MG63 (cell line): ENCODE measurements around the gene PPFIA2. TPM values are rescaled to one million over a fixed set of nuclear protein-coding genes. Genes with fewer than 3 reads are reported as not detected.

Source experiments
- DNase-seq: peaks from one replicate; pipeline ENCODE4 v3.0.0-alpha.2; 2020
- H3K27me3 ChIP-seq: fragments of 250-450 bp; sonication (Bioruptor Pico); 2 replicates; pipeline ENCODE4 v1.5.1; 2020; ENCODE audit warnings: mild to moderate bottlenecking, moderate library complexity
- H3K36me3 ChIP-seq: fragments of 250-450 bp; sonication (Bioruptor Pico); 2 replicates; pipeline ENCODE4 v1.5.1; 2020; ENCODE audit warnings: mild to moderate bottlenecking, moderate library complexity
- H3K4me3 ChIP-seq: fragments of 250-450 bp; sonication (Bioruptor Pico); 2 replicates; pipeline ENCODE4 v1.5.1; 2020; ENCODE audit warnings: mild to moderate bottlenecking, moderate library complexity
- H3K9me3 ChIP-seq: fragments of 250-450 bp; sonication (Bioruptor Pico); 2 replicates; pipeline ENCODE4 v1.5.1; 2020; ENCODE audit warnings: mild to moderate bottlenecking, moderate library complexity
- total RNA-seq: library from RNA; depleted of rRNA; stranded (reverse); fragments of >200 nt; shearing (Covaris generic); gene quantifications from 2 replicates; pipeline ENCODE4 v1.2.3, GENCODE V29; 2014; ENCODE audit warnings: low replicate concordance

Gene PPFIA2
- total RNA-seq, 1 experiment from 2014 or later = not detected

DNA sequence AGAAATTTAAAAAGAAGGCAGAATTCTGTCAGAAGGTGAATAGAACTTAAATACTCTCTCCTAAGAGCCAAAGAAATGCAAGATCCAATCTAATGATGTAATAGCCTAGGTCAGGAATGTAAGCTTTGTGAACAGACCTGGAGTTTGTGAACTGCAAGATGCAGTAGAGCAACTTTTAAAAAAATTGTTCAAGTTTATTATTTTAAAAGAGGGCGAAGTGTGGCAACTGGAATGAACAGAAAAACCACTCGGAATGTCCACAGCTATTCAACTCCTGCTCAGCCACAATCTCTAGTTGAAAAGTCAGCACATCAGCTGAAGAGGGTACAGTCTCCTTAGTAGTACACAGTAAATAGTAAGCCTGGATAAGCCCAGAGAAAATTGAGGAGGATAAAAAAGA lies 228.8 kb downstream of the PPFIA2 start:
- Histone ChIP-seq H3K36me3 (no peaks in the 10 kb centered on the region), H3K27me3 (no peaks in the 10 kb centered on the region), H3K4me3 (no peak overlapping the region), H3K9me3 (no peaks in the 10 kb centered on the region)
- no peak for DNase-seq

DNA sequence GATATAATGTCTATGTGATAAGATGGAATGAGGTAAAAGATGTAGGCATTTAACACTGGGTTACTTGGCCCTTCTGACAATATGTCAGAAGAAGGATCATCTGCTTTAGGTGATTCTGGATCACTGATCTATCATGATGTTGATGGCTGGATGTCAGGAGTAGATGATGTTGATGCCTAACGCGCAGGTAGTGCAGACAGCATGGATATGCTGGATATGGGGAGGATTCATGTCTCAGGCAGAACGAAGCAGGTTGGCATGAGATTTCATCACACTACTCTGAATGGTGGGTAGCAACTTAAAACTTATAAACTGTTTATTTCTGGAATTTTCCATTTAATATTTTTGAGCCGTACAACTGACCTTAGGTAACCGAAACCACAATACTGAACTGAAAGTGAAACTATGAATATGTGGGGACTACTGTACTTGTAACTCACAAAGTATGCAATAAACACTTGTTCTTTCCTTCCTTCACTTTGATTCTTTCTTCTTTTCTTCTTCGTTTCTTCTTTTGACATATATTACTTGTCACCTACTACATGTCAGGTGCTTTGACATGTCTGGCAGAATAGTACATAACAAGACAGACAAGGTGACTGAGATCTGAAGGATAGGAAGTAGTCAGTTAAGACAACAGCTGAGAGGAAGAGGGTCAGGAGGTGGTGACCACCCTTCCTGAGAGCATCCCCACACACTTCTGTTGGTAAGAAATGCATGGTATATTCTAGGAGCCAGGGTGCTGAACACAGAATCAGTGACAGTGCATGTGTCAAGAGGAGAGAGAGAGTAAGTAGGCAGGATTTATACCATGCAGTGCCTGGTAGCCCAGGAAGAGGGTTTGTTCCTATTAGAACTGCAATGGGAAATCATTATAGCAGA lies 238.8 kb downstream of the PPFIA2 start:
- Histone ChIP-seq H3K4me3 (0 out of 2 replicates have a peak overlapping the region, but pooled peaks have one; percentile 5), H3K36me3 (no peaks in the 10 kb centered on the region), H3K27me3 (no peaks in the 10 kb centered on the region; the same call in 1 of the 2 replicates), H3K9me3 (no peaks in the 10 kb centered on the region)
- no peak for DNase-seq

DNA sequence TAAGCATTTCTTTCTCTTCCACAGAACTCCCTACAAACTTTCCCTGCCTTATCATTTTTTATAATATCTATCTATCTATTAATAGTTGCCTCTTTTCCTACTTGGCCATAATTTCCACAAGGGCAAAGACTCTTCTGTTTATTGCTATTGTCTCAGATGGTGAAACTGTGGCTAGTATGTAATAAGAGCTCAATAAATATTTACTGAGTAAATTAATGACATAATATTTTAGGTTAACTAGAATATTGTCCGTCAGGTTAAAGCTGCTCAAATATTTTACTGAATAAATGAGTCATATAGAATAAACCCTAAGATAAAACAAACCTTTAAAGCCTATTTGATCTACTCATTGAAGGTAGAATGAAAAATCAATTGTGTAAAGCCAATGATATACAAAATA lies 240.5 kb downstream of the PPFIA2 start:
- no peak for DNase-seq
- Histone ChIP-seq H3K9me3 (no peaks in the 10 kb centered on the region), H3K27me3 (no peaks in the 10 kb centered on the region; the same call in 1 of the 2 replicates), H3K4me3 (no peak overlapping the region), H3K36me3 (no peaks in the 10 kb centered on the region)

DNA sequence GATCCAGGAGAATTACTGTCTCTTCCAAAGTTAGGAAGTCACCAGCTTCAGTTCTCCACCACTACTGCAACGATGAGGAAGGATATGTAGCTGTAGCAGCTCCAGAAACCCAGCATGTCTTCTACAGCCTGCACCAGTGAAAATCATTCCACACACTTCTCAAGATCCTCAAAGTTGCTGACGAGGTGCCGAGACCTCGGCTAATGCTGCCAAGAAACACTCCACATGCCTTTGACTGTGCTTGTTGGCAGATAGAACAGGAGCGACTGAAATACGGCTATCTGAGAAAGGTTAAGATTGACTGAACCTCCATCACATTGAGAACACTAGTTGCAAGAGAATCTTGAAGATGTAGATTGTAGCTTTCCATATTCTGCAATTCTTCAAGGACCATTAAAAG lies 241.9 kb downstream of the PPFIA2 start:
- Histone ChIP-seq H3K36me3 (no peaks in the 10 kb centered on the region), H3K27me3 (no peaks in the 10 kb centered on the region; the same call in 1 of the 2 replicates), H3K9me3 (no peaks in the 10 kb centered on the region), H3K4me3 (no peak overlapping the region)
- DNase-seq = no peak

DNA sequence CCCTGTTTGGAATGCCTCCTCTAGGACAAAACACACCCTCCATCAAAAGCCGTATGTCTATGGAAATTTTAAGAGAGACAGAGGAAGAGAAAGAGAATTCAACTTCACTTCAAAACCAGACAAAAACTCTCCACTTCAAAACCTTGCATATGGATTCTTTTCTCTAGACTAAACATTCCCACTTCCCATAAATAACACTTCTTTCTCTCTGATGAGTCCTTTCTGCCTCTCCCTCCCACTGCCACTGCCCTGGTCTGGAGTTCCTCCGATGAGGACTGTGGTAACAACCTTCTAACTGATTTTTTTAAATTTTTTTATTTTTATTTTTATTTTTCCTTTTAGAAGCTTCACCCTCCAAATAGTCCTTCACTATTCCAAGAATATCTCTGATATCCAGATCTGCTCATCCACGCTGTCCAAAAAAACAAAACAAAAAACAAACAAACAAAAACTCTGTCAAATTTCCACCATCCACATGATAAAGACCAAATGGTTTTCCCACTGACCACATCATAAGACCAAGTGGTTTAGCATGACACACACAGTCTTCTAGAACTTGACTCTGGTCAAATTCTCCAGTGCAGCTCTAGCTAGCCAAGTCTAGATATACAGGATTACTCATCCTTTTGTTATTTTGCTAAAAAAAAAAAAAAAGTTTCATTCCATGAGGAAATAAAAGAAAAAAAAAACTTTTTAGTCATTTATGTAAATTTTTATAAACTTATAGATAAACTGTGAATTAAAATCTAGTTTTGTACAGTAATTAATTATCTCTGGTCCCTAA lies 256.0 kb downstream of the PPFIA2 start:
- no peaks in the 10 kb centered on the region for H3K9me3 ChIP-seq
- H3K36me3 ChIP-seq = no peaks in the 10 kb centered on the region
- no peaks in the 10 kb centered on the region for H3K27me3 ChIP-seq
- peak; percentile 20 for DNase-seq
- no peak overlapping the region for H3K4me3 ChIP-seq

DNA sequence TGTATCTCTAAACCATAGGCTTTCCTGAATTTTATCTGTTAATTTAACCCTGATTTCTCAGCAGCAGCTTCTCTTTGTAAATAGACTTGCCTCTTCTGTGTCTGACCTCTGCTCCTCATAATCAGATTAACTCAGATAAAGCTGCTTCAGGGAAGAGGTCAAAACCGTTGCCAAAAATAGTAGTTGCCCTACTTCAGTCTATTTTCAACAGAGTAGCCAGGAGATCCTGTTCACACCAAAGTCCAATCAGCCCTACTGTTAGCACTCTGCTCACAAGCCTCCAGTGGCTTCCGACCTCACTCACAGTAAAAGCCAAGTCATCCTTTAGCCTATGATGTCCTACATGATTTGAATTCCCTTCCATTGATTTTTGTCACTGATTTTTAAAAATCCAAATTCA lies 258.4 kb downstream of the PPFIA2 start:
- no peak overlapping the region for H3K4me3 ChIP-seq
- DNase-seq = no peak
- peaks cover 3% of the 10 kb centered on the region; the same call in 1 of the 2 replicates for H3K27me3 ChIP-seq
- H3K36me3 ChIP-seq = no peaks in the 10 kb centered on the region
- no peaks in the 10 kb centered on the region for H3K9me3 ChIP-seq

DNA sequence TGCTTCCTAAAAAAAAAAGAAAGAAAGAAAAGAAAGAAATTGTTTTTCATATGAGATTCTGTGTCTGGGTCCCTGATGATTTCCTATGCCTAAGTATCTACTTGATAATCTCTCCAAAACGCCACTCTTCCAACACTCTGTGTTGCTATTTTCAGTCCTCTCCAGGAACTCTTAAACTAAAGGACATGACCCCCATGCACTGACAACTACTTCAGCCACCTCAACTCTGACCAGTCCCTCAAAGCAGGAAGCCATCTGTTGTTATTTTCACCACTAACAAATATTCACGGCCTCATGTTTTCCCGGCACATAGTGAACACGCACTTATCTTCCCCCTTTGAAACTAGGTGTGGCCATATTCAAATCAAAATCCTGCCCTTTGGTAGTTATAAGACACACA lies 259.3 kb downstream of the PPFIA2 start:
- H3K9me3 ChIP-seq = no peaks in the 10 kb centered on the region

DNA sequence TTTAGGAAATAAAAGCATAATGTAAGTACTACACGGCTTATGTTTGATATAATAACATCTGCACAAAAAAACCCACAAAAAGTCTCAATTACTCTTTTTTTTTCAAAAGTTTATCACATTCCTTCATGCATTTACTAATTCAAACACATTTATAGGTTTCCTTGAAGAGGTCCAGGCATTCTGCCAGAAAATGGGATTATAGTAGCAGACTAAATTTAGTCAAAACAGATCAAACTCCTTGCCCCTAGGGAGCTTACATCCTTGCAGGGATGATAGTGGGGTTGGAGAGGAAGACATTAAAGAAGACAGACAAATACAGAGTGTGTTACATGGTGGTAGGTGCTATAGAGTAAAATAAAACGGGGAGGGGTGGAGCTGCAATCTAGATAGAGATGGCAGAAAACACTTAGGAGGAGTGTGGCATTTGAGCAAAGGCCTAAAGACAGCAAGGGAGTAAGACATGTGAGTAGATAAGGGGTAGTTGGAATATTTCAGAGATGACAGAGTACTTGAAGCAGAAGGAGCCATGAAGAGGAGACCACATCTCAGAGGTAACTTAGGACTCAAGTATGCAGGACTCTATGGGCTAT lies 266.9 kb downstream of the PPFIA2 start:
- Histone ChIP-seq H3K27me3 (peaks cover 3% of the 10 kb centered on the region; the same call in 1 of the 2 replicates), H3K9me3 (no peaks in the 10 kb centered on the region), H3K4me3 (no peak overlapping the region), H3K36me3 (no peaks in the 10 kb centered on the region)
- DNase-seq = no peak

More for the DNA sequence above, 259.3 kb downstream of the PPFIA2 start:
- no peak for DNase-seq
- Histone ChIP-seq H3K4me3 (no peak overlapping the region), H3K36me3 (no peaks in the 10 kb centered on the region), H3K27me3 (peaks cover 3% of the 10 kb centered on the region; the same call in 1 of the 2 replicates)

DNA sequence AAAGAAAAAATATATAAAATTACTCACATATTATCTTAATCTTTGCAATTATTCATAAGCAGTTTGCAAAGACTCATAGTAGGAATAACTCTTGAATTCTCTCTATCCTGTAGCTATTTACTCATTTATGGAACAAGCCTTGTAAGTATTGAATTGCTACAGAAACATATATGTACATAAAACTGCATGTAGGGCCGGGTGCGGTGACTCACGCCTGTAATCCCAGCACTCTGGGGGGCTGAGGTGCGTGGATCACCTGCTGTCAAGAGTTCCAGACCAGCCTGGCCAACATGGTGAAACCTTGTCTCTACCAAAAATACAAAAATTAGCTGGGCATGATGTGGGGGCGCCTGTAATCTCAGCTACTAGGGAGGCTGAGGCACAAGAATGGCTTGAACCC lies 286.2 kb downstream of the PPFIA2 start:
- no peak overlapping the region for H3K4me3 ChIP-seq
- H3K27me3 ChIP-seq = no peaks in the 10 kb centered on the region
- H3K9me3 ChIP-seq = no peaks in the 10 kb centered on the region
- no peak for DNase-seq
- H3K36me3 ChIP-seq = no peaks in the 10 kb centered on the region

DNA sequence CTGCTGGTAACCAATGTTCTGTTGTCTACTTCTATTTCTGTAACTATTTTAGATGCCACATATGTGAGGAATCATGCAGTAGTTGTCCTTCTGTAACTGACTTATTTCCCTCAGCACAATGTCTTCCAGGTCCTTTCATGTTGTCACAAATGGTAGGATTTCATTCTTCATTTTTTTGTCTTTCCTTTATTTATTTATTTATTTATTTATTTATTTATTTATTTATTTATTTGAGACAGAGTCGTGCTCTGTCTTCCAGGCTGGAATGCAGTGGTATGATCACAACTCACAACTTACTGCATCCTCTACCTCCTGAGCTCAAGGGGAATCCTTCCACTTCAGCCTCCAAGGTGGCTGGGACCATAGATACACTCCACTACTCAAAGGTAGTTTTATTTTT lies 288.2 kb downstream of the PPFIA2 start:
- Histone ChIP-seq H3K27me3 (no peaks in the 10 kb centered on the region), H3K36me3 (no peaks in the 10 kb centered on the region)

DNA sequence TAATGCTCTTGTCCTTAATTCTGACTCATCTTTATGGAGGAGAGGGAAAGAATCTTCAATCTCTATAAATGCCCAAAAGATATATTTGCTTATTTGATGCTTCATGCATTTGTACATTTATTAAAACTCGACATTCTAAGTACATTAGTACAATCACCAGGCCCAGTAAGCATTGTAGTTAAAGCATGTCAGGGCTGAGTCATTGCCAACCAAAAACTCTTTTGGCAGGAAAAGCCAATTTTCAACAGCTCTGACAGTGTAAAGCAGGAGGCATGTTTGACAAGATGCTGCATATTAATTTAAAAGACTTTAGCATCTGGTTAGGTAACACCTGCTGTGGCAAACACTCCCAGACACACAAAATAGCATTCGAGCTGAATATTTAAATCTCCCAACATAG lies 290.9 kb downstream of the PPFIA2 start:
- no peak overlapping the region for H3K4me3 ChIP-seq
- no peaks in the 10 kb centered on the region for H3K27me3 ChIP-seq
- H3K36me3 ChIP-seq = no peaks in the 10 kb centered on the region
- DNase-seq = peak; percentile 40
- H3K9me3 ChIP-seq = no peaks in the 10 kb centered on the region

More for the DNA sequence above, 288.2 kb downstream of the PPFIA2 start:
- DNase-seq = no peak
- Histone ChIP-seq H3K4me3 (no peak overlapping the region), H3K9me3 (no peaks in the 10 kb centered on the region)

DNA sequence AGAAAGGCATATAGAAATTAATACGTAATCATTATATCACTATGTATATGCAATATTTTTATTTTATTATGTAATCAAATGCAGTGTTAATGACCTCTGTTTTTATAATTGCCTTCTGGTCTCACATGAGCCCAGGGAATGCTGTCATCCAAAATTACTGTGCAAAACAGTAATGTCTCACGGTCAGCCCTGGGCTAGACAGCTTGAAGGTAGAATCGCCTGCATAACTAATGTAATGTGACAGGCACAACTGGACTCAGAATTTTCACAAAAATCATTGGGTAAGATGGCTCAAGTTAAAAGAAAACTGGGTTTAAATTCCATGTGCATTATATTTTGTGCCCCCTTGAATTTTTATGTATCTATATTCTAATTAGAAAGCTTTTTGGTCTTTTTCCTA lies 293.3 kb downstream of the PPFIA2 start:
- no peaks in the 10 kb centered on the region for H3K27me3 ChIP-seq
- H3K4me3 ChIP-seq = no peak overlapping the region
- no peaks in the 10 kb centered on the region for H3K9me3 ChIP-seq
- DNase-seq = no peak
- no peaks in the 10 kb centered on the region for H3K36me3 ChIP-seq

DNA sequence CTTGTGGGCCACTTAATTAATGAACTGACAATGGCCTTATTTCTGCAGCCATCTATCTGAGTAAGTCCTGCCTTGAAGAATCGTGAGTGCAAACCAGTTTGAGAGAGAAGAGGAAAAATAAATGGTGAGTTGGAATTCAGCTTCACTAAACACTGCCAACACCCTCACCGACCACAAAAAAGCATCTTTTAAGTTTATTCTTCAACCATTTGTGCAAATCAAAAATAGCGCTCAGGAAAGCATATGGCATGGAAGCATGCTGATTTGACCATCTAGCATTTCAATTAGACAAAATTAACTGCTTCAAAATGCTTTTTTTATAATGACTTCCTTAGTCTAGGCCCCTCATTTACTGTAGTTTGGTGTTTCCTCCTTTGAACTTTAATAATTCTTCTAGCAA lies 294.0 kb downstream of the PPFIA2 start:
- no peak for DNase-seq
- Histone ChIP-seq H3K27me3 (no peaks in the 10 kb centered on the region), H3K4me3 (no peak overlapping the region), H3K9me3 (no peaks in the 10 kb centered on the region), H3K36me3 (no peaks in the 10 kb centered on the region)

DNA sequence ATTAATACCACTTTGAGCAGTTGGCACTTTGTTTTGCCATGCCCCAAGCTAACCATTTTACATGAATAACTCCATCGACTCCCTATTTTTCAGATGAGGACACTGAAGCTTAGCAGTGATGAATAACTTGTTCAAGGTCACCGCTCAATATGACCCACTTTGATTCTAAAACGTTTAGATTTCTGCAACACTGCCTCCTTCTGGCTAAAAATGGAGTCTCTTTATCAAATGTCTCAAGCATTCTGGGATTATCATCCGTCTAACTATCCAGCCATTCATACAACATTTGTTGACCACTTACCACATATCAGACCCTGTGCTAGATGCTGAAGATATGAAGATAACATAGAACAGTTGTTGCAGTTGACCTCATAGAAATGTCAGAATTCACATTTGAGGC lies 298.0 kb downstream of the PPFIA2 start:
- no peak for DNase-seq
- H3K27me3 ChIP-seq = no peaks in the 10 kb centered on the region
- H3K36me3 ChIP-seq = no peaks in the 10 kb centered on the region
- H3K9me3 ChIP-seq = no peaks in the 10 kb centered on the region
- H3K4me3 ChIP-seq = no peak overlapping the region

DNA sequence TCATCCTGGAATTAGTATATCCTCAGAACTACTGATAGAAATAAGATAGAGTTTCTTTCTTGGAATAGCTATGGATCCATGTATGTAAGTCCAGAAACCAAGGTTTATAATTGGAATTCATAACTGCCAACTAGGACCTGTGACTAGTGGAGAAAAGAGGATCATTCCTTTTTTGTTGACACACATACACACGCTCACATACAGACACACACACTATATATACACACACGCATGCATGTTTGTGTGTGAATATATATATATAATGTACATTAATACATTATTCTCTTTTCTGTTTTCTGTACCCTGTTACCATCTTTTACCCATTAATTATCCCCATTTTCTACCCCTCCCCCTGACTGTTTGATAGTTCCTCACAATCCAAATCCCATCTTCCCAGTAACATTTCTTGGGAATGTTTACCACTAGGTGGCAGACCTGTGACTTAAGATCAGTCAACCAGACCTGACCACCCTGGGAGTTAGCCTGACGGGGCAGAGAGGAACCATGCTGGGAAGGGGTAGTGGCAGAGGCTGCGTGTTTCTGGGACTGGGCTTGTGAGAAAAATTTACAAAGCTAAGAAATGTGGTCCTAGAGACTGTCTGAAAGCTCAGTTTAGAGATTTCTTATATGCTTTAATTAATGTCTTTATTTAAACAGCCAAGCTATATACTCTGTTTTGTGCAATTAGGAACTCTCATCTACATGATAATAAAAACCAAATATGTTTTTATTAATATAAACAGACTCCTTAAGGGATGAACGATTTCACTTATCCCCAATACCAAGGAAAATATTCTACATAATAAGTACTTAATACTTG lies 308.0 kb downstream of the PPFIA2 start:
- DNase-seq = peak; percentile 34
- Histone ChIP-seq H3K36me3 (no peaks in the 10 kb centered on the region), H3K9me3 (no peaks in the 10 kb centered on the region), H3K4me3 (no peak overlapping the region), H3K27me3 (no peaks in the 10 kb centered on the region)

DNA sequence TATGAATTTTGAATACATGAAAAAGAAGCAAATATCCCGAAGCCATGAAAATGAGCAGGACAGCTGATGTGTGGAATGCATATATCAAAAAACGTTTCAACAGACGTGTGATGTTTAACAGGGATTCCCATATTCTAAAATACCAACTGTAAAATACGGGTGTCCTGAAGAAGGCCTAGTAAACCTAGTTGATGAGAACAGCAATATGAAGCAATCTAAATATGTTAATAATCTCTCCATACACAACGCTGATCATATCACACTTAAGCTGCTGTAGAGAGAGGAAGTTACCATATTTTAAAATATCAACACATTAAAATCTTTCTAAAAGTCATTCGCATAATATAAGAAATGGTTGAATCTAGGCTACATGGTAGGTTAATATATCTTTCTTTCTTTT lies 317.5 kb downstream of the PPFIA2 start:
- H3K9me3 ChIP-seq = no peaks in the 10 kb centered on the region
- H3K36me3 ChIP-seq = no peaks in the 10 kb centered on the region
- DNase-seq = no peak
- no peaks in the 10 kb centered on the region for H3K27me3 ChIP-seq
- no peak overlapping the region for H3K4me3 ChIP-seq
